ENCODE data around the gene SLU7. TPM values are rescaled to one million over a fixed set of nuclear protein-coding genes. Genes with fewer than 3 reads are reported as not detected.

SLU7 gene
- total and polyA plus RNA-seq, 7 experiments from 2014 or later = 53.0 to 85.3 (median 77.0) TPM

- no peaks in the 10 kb centered on the region for H3K4me1 ChIP-seq (ENCODE audit: control insufficient read depth in 2 of 2, insufficient read depth in 2 of 2, low read length in 2 of 2)
- H3K4me3 Mint-ChIP-seq = no peak overlapping the region
- no peaks in the 10 kb centered on the region for H3K36me3 Mint-ChIP-seq
- no peaks in the 10 kb centered on the region for H3K9me3 ChIP-seq (ENCODE audit: control insufficient read depth in 2 of 3, low read length in 3 of 3)
- no peak for ATAC-seq
- no peak overlapping the region for H3K4me3 ChIP-seq (ENCODE audit: low read length)
- CTCF ChIA-PET = interaction anchor here (1.3 kb wide), 1 partner anchor 60 kb away, joined by 4 read pairs; no protein-coding TSS in a partner anchor
- peaks cover 0 to 3% (median 0%) of the 10 kb centered on the region in 11 donors for H3K9me3 Mint-ChIP-seq
- no peaks in the 10 kb centered on the region for H3K4me1 Mint-ChIP-seq
- peaks cover 25 to 61% (median 36%) of the 10 kb centered on the region in 5 donors for H3K27me3 Mint-ChIP-seq
- POLR2A ChIA-PET = no interaction called here
- no peaks in the 10 kb centered on the region for H3K27me3 ChIP-seq (ENCODE audit: control insufficient read depth in 2 of 2, insufficient read depth in 2 of 2, low read length in 2 of 2)
- no peaks in the 10 kb centered on the region for H3K36me3 ChIP-seq (ENCODE audit: control insufficient read depth in 2 of 3, insufficient read depth in 3 of 3, low read length in 3 of 3)
- no peak overlapping the region for H3K27ac Mint-ChIP-seq
- no peak for DNase-seq
- no peak overlapping the region for H3K27ac ChIP-seq (ENCODE audit: low read depth, low read length)
- intact Hi-C loops (cut with micrococcal nuclease) = no loop called here
Measured at GRCh38 chr5:160379511-160379910, 39.4 kb downstream of the SLU7 start.

GRCh38 chr5:160378330-160378729 is 40.6 kb downstream of the SLU7 start:
- H3K4me1 Mint-ChIP-seq = no peaks in the 10 kb centered on the region
- Histone ChIP-seq H3K4me3 (ENCODE audit: low read length) (no peak overlapping the region), H3K4me1 (ENCODE audit: control insufficient read depth in 2 of 2, insufficient read depth in 2 of 2, low read length in 2 of 2) (no peaks in the 10 kb centered on the region), H3K9me3 (ENCODE audit: control insufficient read depth in 2 of 3, low read length in 3 of 3) (no peaks in the 10 kb centered on the region), H3K27ac (ENCODE audit: low read depth, low read length) (no peak overlapping the region), H3K27me3 (ENCODE audit: control insufficient read depth in 2 of 2, insufficient read depth in 2 of 2, low read length in 2 of 2) (no peaks in the 10 kb centered on the region), H3K36me3 (ENCODE audit: control insufficient read depth in 2 of 3, insufficient read depth in 3 of 3, low read length in 3 of 3) (no peaks in the 10 kb centered on the region)
- H3K36me3 Mint-ChIP-seq = no peaks in the 10 kb centered on the region
- POLR2A ChIA-PET = no interaction called here
- no peaks in the 10 kb centered on the region for H3K9me3 Mint-ChIP-seq
- CTCF ChIA-PET = no interaction called here
- DNase-seq = no peak
- no peak overlapping the region for H3K27ac Mint-ChIP-seq
- no peak overlapping the region for H3K4me3 Mint-ChIP-seq
- intact Hi-C loops (cut with micrococcal nuclease) = no loop called here
- ATAC-seq = no peak
- H3K27me3 Mint-ChIP-seq = peaks cover 31 to 66% (median 39%) of the 10 kb centered on the region in 5 donors

- Histone ChIP-seq H3K4me1 (ENCODE audit: control insufficient read depth in 2 of 2, insufficient read depth in 2 of 2, low read length in 2 of 2) (no peaks in the 10 kb centered on the region), H3K27me3 (ENCODE audit: control insufficient read depth in 2 of 2, insufficient read depth in 2 of 2, low read length in 2 of 2) (no peaks in the 10 kb centered on the region), H3K4me3 (ENCODE audit: low read length) (no peak overlapping the region), H3K9me3 (ENCODE audit: control insufficient read depth in 2 of 3, low read length in 3 of 3) (no peaks in the 10 kb centered on the region), H3K36me3 (ENCODE audit: control insufficient read depth in 2 of 3, insufficient read depth in 3 of 3, low read length in 3 of 3) (no peaks in the 10 kb centered on the region), H3K27ac (ENCODE audit: low read depth, low read length) (no peak overlapping the region)
- Mint-ChIP-seq H3K4me3 (no peak overlapping the region), H3K36me3 (no peaks in the 10 kb centered on the region), H3K27me3 (peaks cover 38 to 70% (median 46%) of the 10 kb centered on the region in 5 donors), H3K27ac (no peak overlapping the region), H3K4me1 (no peaks in the 10 kb centered on the region), H3K9me3 (no peaks in the 10 kb centered on the region)
- intact Hi-C loops (cut with micrococcal nuclease) = no loop called here
- CTCF ChIA-PET = no interaction called here
- DNase-seq = no peak
- POLR2A ChIA-PET = no interaction called here
- ATAC-seq = no peak
Measured at GRCh38 chr5:160377651-160378050, 41.2 kb downstream of the SLU7 start.

- no peak overlapping the region for H3K4me3 ChIP-seq (ENCODE audit: low read length)
- peaks cover 47 to 70% (median 57%) of the 10 kb centered on the region in 5 donors for H3K27me3 Mint-ChIP-seq
- POLR2A ChIA-PET = no interaction called here
- CTCF ChIA-PET = interaction anchor here (1.2 to 1.4 kb wide), 2 partner anchors 13 to 63 kb away, joined by 3 to 4 read pairs; no protein-coding TSS in a partner anchor
- ATAC-seq = no peak
- no peaks in the 10 kb centered on the region for H3K9me3 ChIP-seq (ENCODE audit: control insufficient read depth in 2 of 3, low read length in 3 of 3)
- H3K27ac Mint-ChIP-seq = no peak overlapping the region
- H3K27ac ChIP-seq (ENCODE audit: low read depth, low read length) = no peak overlapping the region
- intact Hi-C loops (cut with micrococcal nuclease) = no loop called here
- no peaks in the 10 kb centered on the region for H3K27me3 ChIP-seq (ENCODE audit: control insufficient read depth in 2 of 2, insufficient read depth in 2 of 2, low read length in 2 of 2)
- H3K4me3 Mint-ChIP-seq = no peak overlapping the region
- no peaks in the 10 kb centered on the region for H3K4me1 Mint-ChIP-seq
- H3K36me3 ChIP-seq (ENCODE audit: control insufficient read depth in 2 of 3, insufficient read depth in 3 of 3, low read length in 3 of 3) = no peaks in the 10 kb centered on the region
- H3K36me3 Mint-ChIP-seq = no peaks in the 10 kb centered on the region
- H3K4me1 ChIP-seq (ENCODE audit: control insufficient read depth in 2 of 2, insufficient read depth in 2 of 2, low read length in 2 of 2) = no peaks in the 10 kb centered on the region
- no peak for DNase-seq
- no peaks in the 10 kb centered on the region for H3K9me3 Mint-ChIP-seq
Measured at GRCh38 chr5:160376416-160376815, 42.5 kb downstream of the SLU7 start.

- peaks cover 54 to 71% (median 64%) of the 10 kb centered on the region in 5 donors for H3K27me3 Mint-ChIP-seq
- peaks cover 0 to 5% (median 3%) of the 10 kb centered on the region in 7 donors for H3K4me1 Mint-ChIP-seq
- ChIA-PET CTCF (interaction anchor here (1.4 kb wide), 1 partner anchor 64 kb away, joined by 4 read pairs; no protein-coding TSS in a partner anchor), POLR2A (interaction anchor here (0.6 kb wide), 1 partner anchor 1146 kb away, joined by 3 read pairs; no protein-coding TSS in a partner anchor)
- Histone ChIP-seq H3K36me3 (ENCODE audit: control insufficient read depth in 2 of 3, insufficient read depth in 3 of 3, low read length in 3 of 3) (no peaks in the 10 kb centered on the region), H3K4me3 (ENCODE audit: low read length) (no peak overlapping the region), H3K27ac (ENCODE audit: low read depth, low read length) (no peak overlapping the region), H3K9me3 (ENCODE audit: control insufficient read depth in 2 of 3, low read length in 3 of 3) (no peaks in the 10 kb centered on the region), H3K27me3 (ENCODE audit: control insufficient read depth in 2 of 2, insufficient read depth in 2 of 2, low read length in 2 of 2) (peaks cover 0 to 1% of the 10 kb centered on the region in 2 donors), H3K4me1 (ENCODE audit: control insufficient read depth in 2 of 2, insufficient read depth in 2 of 2, low read length in 2 of 2) (no peaks in the 10 kb centered on the region)
- no peaks in the 10 kb centered on the region for H3K9me3 Mint-ChIP-seq
- ATAC-seq (no peak), DNase-seq (no peak)
- intact Hi-C loops (cut with micrococcal nuclease) = no loop called here
- no peaks in the 10 kb centered on the region for H3K36me3 Mint-ChIP-seq
- no peak overlapping the region for H3K27ac Mint-ChIP-seq
- H3K4me3 Mint-ChIP-seq = no peak overlapping the region
Measured at GRCh38 chr5:160375701-160376100, 43.2 kb downstream of the SLU7 start.

- H3K36me3 ChIP-seq (ENCODE audit: control insufficient read depth in 2 of 3, insufficient read depth in 3 of 3, low read length in 3 of 3) = no peaks in the 10 kb centered on the region
- Mint-ChIP-seq H3K4me3 (no peak overlapping the region), H3K4me1 (peaks cover 0 to 7% (median 5%) of the 10 kb centered on the region in 7 donors), H3K36me3 (no peaks in the 10 kb centered on the region), H3K27ac (no peak overlapping the region), H3K27me3 (peaks cover 56 to 70% (median 65%) of the 10 kb centered on the region in 5 donors), H3K9me3 (no peaks in the 10 kb centered on the region)
- no peak overlapping the region for H3K27ac ChIP-seq (ENCODE audit: low read depth, low read length)
- intact Hi-C loops (cut with micrococcal nuclease) = no loop called here
- POLR2A ChIA-PET = interaction anchor here (0.6 kb wide), 1 partner anchor 1145 kb away, joined by 3 read pairs; no protein-coding TSS in a partner anchor
- H3K27me3 ChIP-seq (ENCODE audit: control insufficient read depth in 2 of 2, insufficient read depth in 2 of 2, low read length in 2 of 2) = peaks cover 0 to 7% of the 10 kb centered on the region in 2 donors
- H3K4me3 ChIP-seq (ENCODE audit: low read length) = no peak overlapping the region
- CTCF ChIA-PET = interaction anchor here (0.6 kb wide), 1 partner anchor 64 kb away, joined by 3 read pairs; no protein-coding TSS in a partner anchor
- ATAC-seq (no peak), DNase-seq (no peak)
- H3K9me3 ChIP-seq (ENCODE audit: control insufficient read depth in 2 of 3, low read length in 3 of 3) = no peaks in the 10 kb centered on the region
- no peaks in the 10 kb centered on the region for H3K4me1 ChIP-seq (ENCODE audit: control insufficient read depth in 2 of 2, insufficient read depth in 2 of 2, low read length in 2 of 2)
Measured at GRCh38 chr5:160375166-160375565, 43.7 kb downstream of the SLU7 start.

- ChIA-PET POLR2A (no interaction called here), CTCF (no interaction called here)
- Mint-ChIP-seq H3K4me1 (peaks cover 6 to 20% (median 17%) of the 10 kb centered on the region in 7 donors), H3K4me3 (peak overlapping the region; percentile 10 to 81 (median 64)), H3K27me3 (peaks cover 75 to 86% (median 80%) of the 10 kb centered on the region in 5 donors), H3K9me3 (no peaks in the 10 kb centered on the region), H3K27ac (no peak overlapping the region), H3K36me3 (peaks cover 0 to 4% (median 0%) of the 10 kb centered on the region in 5 donors)
- H3K27me3 ChIP-seq (ENCODE audit: control insufficient read depth in 2 of 2, insufficient read depth in 2 of 2, low read length in 2 of 2) = peaks cover 0 to 23% of the 10 kb centered on the region in 2 donors
- no peak for DNase-seq
- intact Hi-C loops (cut with micrococcal nuclease) = no loop called here
- H3K27ac ChIP-seq (ENCODE audit: low read depth, low read length) = no peak overlapping the region
- H3K4me1 ChIP-seq (ENCODE audit: control insufficient read depth in 2 of 2, insufficient read depth in 2 of 2, low read length in 2 of 2) = peaks cover 0 to 5% of the 10 kb centered on the region in 2 donors
- H3K9me3 ChIP-seq (ENCODE audit: control insufficient read depth in 2 of 3, low read length in 3 of 3) = no peaks in the 10 kb centered on the region
- H3K4me3 ChIP-seq (ENCODE audit: low read length) = no peak overlapping the region
- ATAC-seq = no peak
- no peaks in the 10 kb centered on the region for H3K36me3 ChIP-seq (ENCODE audit: control insufficient read depth in 2 of 3, insufficient read depth in 3 of 3, low read length in 3 of 3)
Measured at GRCh38 chr5:160371294-160371693, 47.6 kb downstream of the SLU7 start.

Data from naive thymus-derived CD4-positive, alpha-beta T cell (primary cell).